HL-60 (cell line): Measurements from ENCODE around the gene CAST.

Experiments
- DNase-seq, 2 experiments: peaks; one replicate each; pipeline ENCODE4 v3.0.0-alpha.2; 2010 to 2020; ENCODE audit warnings: low read depth in 1 of 2, low spot score in 1 of 2
- H3K27ac ChIP-seq: fragments of 250-450 bp; sonication (Bioruptor Pico); replicated peaks from 2 replicates; pipeline ENCODE4 v1.5.1; 2020; ENCODE audit warnings: mild to moderate bottlenecking, moderate library complexity
- H3K27me3 ChIP-seq: fragments of 250-450 bp; sonication (Bioruptor Pico); 2 replicates; pipeline ENCODE4 v1.5.1; 2021; ENCODE audit warnings: mild to moderate bottlenecking, moderate library complexity; ENCODE audit not compliant: insufficient read depth, poor library complexity, severe bottlenecking
- H3K4me3 ChIP-seq: replicated peaks from 2 replicates; pipeline ENCODE4 v1.5.1; 2011; ENCODE audit warnings: mild to moderate bottlenecking, control low read depth, low read length; ENCODE audit not compliant: insufficient read depth
- GABPA ChIP-seq: IDR thresholded peaks from 2 replicates; pipeline ENCODE4 v1.6.1; 2012; ENCODE audit warnings: low read depth
- POLR2AphosphoS5 ChIP-seq: IDR thresholded peaks from 2 replicates; pipeline ENCODE4 v1.6.1; 2012; ENCODE audit warnings: low read depth
- REST ChIP-seq: IDR thresholded peaks from 2 replicates; pipeline ENCODE4 v1.6.1; 2012; ENCODE audit warnings: low read depth; ENCODE audit not compliant: insufficient replicate concordance
- SPI1 ChIP-seq: IDR thresholded peaks from 2 replicates; pipeline ENCODE4 v1.6.1; 2012; ENCODE audit warnings: low read depth, mild to moderate bottlenecking, borderline replicate concordance
- TF ChIP-seq, protein P1 (sequence below): IDR thresholded peaks from one replicate; pipeline ENCODE4 v1.5.1; 2011; ENCODE audit warnings: low read length, control low read depth, inconsistent platforms; ENCODE audit not compliant: insufficient read depth

Gene CAST

GRCh38 chr5:96628406-96628805 lies 33.8 kb upstream of the CAST start:
- H3K27me3 ChIP-seq, result no peaks in the 10 kb centered on the region
- H3K4me3 ChIP-seq, result no peak overlapping the region
- DNase-seq, result no peak
- no peak overlapping the region for H3K27ac ChIP-seq
- TF ChIP-seq REST (no peak), GABPA (no peak), SPI1 (no peak), POLR2AphosphoS5 (no peak)
- TF ChIP-seq, protein P1, sequence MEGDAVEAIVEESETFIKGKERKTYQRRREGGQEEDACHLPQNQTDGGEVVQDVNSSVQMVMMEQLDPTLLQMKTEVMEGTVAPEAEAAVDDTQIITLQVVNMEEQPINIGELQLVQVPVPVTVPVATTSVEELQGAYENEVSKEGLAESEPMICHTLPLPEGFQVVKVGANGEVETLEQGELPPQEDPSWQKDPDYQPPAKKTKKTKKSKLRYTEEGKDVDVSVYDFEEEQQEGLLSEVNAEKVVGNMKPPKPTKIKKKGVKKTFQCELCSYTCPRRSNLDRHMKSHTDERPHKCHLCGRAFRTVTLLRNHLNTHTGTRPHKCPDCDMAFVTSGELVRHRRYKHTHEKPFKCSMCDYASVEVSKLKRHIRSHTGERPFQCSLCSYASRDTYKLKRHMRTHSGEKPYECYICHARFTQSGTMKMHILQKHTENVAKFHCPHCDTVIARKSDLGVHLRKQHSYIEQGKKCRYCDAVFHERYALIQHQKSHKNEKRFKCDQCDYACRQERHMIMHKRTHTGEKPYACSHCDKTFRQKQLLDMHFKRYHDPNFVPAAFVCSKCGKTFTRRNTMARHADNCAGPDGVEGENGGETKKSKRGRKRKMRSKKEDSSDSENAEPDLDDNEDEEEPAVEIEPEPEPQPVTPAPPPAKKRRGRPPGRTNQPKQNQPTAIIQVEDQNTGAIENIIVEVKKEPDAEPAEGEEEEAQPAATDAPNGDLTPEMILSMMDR, result no peak

GRCh38 chr5:96629774-96630173 lies 32.4 kb upstream of the CAST start:
- no peak overlapping the region for H3K4me3 ChIP-seq
- DNase-seq, result no peak
- no peak overlapping the region for H3K27ac ChIP-seq
- H3K27me3 ChIP-seq, result no peaks in the 10 kb centered on the region
- TF ChIP-seq, protein P1, result no peak
- no peak for TF ChIP-seq POLR2AphosphoS5
- no peak for TF ChIP-seq GABPA
- TF ChIP-seq SPI1, result no peak
- no peak for TF ChIP-seq REST

DNA sequence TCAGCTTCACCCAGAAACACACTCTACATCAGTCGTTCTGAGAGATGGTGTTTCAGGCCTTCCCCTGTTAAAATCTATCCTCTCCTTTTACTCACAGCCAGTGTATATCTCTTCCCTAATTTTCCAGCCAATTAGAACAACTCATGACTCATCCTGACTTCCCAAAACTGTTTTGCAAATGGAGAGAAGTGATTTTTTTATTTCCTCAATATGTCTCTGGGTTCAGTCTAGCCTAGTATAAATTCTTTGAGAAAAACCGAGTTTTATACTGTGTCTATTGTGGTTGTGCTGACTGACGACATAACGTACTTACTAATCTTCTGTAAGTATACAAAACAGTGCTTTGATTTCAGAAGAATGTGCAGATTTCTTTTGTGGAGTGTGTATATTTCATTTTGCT lies 28.4 kb upstream of the CAST start:
- TF ChIP-seq GABPA, result no peak
- TF ChIP-seq, protein P1, result no peak
- no peak for TF ChIP-seq SPI1
- no peak for TF ChIP-seq REST
- no peak for TF ChIP-seq POLR2AphosphoS5

More for the DNA sequence above, 28.4 kb upstream of the CAST start:
- Histone ChIP-seq H3K4me3 (no peak overlapping the region), H3K27ac (no peak overlapping the region), H3K27me3 (no peaks in the 10 kb centered on the region)
- no peak for DNase-seq
